Bronchus fibroblast of lung (primary cell): Measurements from ENCODE around the gene FAR1. TPM values are rescaled to one million over a fixed set of nuclear protein-coding genes. Genes with fewer than 3 reads are reported as not detected.

ENCODE experiments used
- total RNA-seq: library from RNA; depleted of rRNA; stranded (reverse); fragments of >200 nt; gene quantifications from 2 replicates; pipeline ENCODE4 v1.2.3, GENCODE V29; 2015

The FAR1 gene, protein sequence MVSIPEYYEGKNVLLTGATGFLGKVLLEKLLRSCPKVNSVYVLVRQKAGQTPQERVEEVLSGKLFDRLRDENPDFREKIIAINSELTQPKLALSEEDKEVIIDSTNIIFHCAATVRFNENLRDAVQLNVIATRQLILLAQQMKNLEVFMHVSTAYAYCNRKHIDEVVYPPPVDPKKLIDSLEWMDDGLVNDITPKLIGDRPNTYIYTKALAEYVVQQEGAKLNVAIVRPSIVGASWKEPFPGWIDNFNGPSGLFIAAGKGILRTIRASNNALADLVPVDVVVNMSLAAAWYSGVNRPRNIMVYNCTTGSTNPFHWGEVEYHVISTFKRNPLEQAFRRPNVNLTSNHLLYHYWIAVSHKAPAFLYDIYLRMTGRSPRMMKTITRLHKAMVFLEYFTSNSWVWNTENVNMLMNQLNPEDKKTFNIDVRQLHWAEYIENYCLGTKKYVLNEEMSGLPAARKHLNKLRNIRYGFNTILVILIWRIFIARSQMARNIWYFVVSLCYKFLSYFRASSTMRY
- 22.3 and 23.5 TPM in 2 replicates for total RNA-seq

GRCh38 chr11:13668102-13668956, at the start of gene FAR1:
FAR1 (plus strand) TSS chr11:13668668; CDS start chr11:13694766, 26,098 bp downstream.

Other genes starting within 250 kb of the FAR1 start
- gene BTBD10, start 205.4 kb upstream of the FAR1 start, total RNA-seq = 27.6 and 39.5 TPM in 2 replicates
- not detected in 2 replicates for gene PTH, start 172.7 kb upstream of the FAR1 start, total RNA-seq